Memory B cell (primary cell): Measurements from ENCODE around the gene PIM3.
"Not testable (repeated sequence)": the region's sequence is repeated elsewhere in the genome, so short reads cannot be mapped to it uniquely, and the experiment has no call there.

Experiments
- ATAC-seq: fragments of 150-1000 bp; cut with Tn5 transposase; 2 replicates; pipeline ENCODE4 v1.10.0; 2021; ENCODE audit warnings: low read depth, mild to moderate bottlenecking, moderate library complexity
- DNase-seq, 2 donors: peaks; one replicate each; pipeline ENCODE4 v3.0.0; 2022; ENCODE audit warnings: low spot score in 2 of 2
- H3K27ac Mint-ChIP-seq: one replicate; pipeline ENCODE4 v1.8.0; 2022; ENCODE audit warnings: mild to moderate bottlenecking, moderate library complexity, mixed read lengths
- H3K27me3 Mint-ChIP-seq: one replicate; pipeline ENCODE4 v1.8.0; 2022; ENCODE audit warnings: mixed read lengths
- H3K36me3 Mint-ChIP-seq: one replicate; pipeline ENCODE4 v1.8.0; 2022; ENCODE audit warnings: mild to moderate bottlenecking, mixed read lengths
- H3K4me1 Mint-ChIP-seq: one replicate; pipeline ENCODE4 v1.8.0; 2022; ENCODE audit warnings: mixed read lengths
- H3K4me3 Mint-ChIP-seq: one replicate; pipeline ENCODE4 v1.8.0; 2022; ENCODE audit warnings: mild to moderate bottlenecking, moderate library complexity, mixed read lengths
- H3K9me3 Mint-ChIP-seq: one replicate; pipeline ENCODE4 v1.8.0; 2022; ENCODE audit warnings: mixed read lengths

The PIM3 gene

DNA sequence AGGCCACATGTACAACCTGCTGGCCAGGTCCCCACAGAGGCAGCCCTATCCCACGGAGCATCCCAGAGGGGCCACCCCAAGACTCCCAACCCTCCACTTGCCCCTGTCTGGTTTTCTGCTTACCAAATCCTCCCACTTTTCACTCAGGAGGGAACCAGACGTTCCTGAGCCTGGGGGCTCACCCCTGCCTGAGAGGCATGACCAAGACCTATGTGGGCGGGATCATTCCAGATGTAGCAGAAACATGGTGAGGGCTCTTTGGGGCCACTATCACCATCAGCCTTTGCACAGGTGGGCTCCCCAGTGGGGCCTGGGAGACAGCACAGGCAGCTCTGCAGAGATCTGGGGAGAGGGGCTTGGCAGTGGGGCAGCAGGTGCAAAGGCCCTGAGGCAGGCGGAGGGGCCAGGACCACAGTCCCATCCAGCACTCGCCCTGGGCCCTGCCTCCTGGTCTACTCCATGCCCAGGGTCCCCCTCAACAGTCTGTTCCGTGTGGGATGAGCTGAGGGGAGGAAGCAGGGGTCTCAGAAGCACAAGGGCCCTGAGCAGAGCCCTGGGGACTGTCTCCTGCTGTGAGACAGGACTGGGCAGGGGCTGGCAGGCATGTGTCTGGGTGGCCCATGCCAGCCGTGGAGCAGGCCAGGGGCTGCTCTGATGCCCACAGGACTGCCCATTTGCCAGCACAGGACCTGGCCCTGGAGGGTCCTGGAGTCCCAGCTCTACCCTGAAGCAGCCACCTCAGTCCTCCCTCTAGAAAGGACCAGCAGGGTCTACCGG, 9.4 kb downstream of the PIM3 start:
- H3K4me1 Mint-ChIP-seq, result peaks cover 25% of the 10 kb centered on the region
- DNase-seq, result peak in 1 of 2 donors; percentile 22
- H3K9me3 Mint-ChIP-seq, result no peaks in the 10 kb centered on the region
- H3K4me3 Mint-ChIP-seq, result no peak overlapping the region
- H3K27ac Mint-ChIP-seq, result peak overlapping the region; percentile 90
- no peaks in the 10 kb centered on the region for H3K27me3 Mint-ChIP-seq
- H3K36me3 Mint-ChIP-seq, result no peaks in the 10 kb centered on the region
- no peak for ATAC-seq

DNA sequence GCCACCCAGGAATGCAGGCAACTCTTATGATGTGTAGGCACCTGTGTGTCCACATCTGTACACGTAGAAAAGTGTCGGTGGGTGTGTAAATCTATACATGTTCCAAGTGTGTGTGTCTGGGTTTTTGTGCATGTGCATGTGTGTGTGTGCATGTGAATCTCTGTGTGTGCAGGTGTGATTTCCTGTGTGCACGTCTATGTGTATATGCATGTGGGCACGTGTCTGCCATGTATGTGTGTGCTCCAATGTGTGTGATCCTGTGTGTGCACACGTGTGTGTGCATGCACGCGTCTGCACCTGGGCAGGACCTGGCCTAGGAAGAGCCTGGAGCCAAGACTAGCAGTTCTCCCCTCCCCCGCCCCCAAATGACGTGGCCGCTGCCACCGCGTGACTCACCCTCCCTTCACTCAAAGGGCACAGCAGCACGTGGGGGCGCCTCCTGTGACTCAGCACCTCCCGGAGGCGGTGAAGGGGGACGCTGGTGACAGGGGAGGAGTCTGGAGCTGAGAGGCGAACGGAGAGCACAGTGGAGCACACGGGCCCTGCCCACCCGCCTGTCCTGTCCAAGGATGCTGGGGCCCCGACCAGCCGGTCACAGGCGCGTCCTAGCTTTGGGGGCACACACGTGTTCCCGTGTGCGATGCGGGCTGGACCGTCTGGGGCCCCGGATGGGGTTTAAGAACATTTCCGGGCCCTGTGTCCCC, 10.1 kb downstream of the PIM3 start:
- Mint-ChIP-seq H3K36me3 (no peaks in the 10 kb centered on the region), H3K27ac (peak overlapping the region; percentile 90), H3K4me1 (peaks cover 31% of the 10 kb centered on the region), H3K27me3 (peaks cover 2% of the 10 kb centered on the region), H3K4me3 (peak overlapping the region; percentile 77), H3K9me3 (no peaks in the 10 kb centered on the region)
- ATAC-seq (peak; percentile 84), DNase-seq (peak; percentile 73 to 81)

- H3K4me1 Mint-ChIP-seq, result peaks cover 29% of the 10 kb centered on the region
- DNase-seq (peak in 1 of 2 donors; percentile 54), ATAC-seq (peak; percentile 15)
These were observed 10.9 kb downstream of the PIM3 start for GRCh38 chr22:49971232-49972162.

GRCh38 chr22:49972163-49973017, 11.8 kb downstream of the PIM3 start:
- Mint-ChIP-seq H3K27me3 (peaks cover 2% of the 10 kb centered on the region), H3K9me3 (no peaks in the 10 kb centered on the region), H3K4me3 (no peak overlapping the region), H3K27ac (no peak overlapping the region), H3K4me1 (peaks cover 27% of the 10 kb centered on the region), H3K36me3 (no peaks in the 10 kb centered on the region)
- ATAC-seq (no peak), DNase-seq (peak in 1 of 2 donors; percentile 28)

More at GRCh38 chr22:49971232-49972162, 10.9 kb downstream of the PIM3 start:
- Mint-ChIP-seq H3K4me3 (peak overlapping the region; percentile 77), H3K9me3 (no peaks in the 10 kb centered on the region), H3K36me3 (no peaks in the 10 kb centered on the region), H3K27me3 (peaks cover 2% of the 10 kb centered on the region), H3K27ac (peak overlapping the region; percentile 90)

DNA sequence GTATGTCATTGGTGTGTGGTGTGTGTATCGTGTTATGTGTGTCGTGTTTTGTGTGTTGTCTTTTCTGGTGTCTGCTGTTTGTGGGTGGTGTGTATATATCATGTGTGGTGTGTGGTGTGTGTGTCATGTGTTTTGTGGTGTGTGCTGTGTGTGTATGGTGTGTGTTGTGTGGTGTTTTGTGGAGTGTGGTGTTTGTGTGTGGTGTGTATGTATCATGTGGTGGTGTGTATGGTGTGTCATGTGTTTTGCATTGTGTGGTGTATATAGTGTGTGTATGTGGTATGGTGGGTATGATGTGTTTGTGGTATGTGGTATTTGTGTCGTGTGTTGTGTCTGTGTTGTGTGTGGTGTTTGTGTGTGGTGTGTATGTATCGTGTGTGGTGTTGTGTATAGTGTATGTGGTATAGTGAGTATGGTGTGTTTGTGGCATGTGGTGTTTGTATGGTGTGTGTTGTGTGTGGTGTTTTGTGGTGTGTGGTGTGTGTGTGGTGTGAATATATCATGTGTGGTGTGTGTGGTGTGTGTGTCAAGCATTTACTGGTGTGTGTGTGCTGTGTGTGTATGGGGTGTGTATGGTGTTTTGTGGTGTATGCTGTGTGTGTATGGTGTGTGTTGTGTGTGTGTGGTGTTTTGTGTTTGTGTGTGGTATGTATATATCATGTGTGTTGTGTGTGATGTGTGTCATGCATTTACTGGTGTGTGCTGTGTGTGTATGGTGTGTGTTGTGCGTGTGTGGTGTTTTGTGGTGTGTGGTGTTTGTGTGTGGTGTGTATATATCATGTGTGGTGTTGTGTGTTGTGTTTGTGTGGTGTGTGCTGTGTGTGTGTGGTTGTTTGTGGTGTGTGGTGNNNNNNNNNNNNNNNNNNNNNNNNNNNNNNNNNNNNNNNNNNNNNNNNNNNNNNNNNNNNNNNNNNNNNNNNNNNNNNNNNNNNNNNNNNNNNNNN, 12.7 kb downstream of the PIM3 start:
- H3K4me1 Mint-ChIP-seq, result peaks cover 22% of the 10 kb centered on the region
- no peak for ATAC-seq
- DNase-seq, result no peak
- no peak overlapping the region for H3K4me3 Mint-ChIP-seq
- no peak overlapping the region for H3K27ac Mint-ChIP-seq
- H3K9me3 Mint-ChIP-seq, result no peaks in the 10 kb centered on the region
- no peaks in the 10 kb centered on the region for H3K36me3 Mint-ChIP-seq
- H3K27me3 Mint-ChIP-seq, result peaks cover 2% of the 10 kb centered on the region

GRCh38 chr22:49975543-49976389, 15.2 kb downstream of the PIM3 start:
- ATAC-seq (peak; percentile 18), DNase-seq (peak in 1 of 2 donors; percentile 27)
- Mint-ChIP-seq H3K27ac (peak overlapping the region; percentile 93), H3K9me3 (peaks cover 6% of the 10 kb centered on the region), H3K4me1 (peaks cover 19% of the 10 kb centered on the region), H3K4me3 (no peak overlapping the region), H3K36me3 (peaks cover 7% of the 10 kb centered on the region), H3K27me3 (peaks cover 4% of the 10 kb centered on the region)

GRCh38 chr22:49976439-49977175, 16.0 kb downstream of the PIM3 start:
- DNase-seq (peak; percentile 21 to 55), ATAC-seq (peak; percentile 79)
- peak overlapping the region; percentile 1 for H3K4me3 Mint-ChIP-seq
- peaks cover 7% of the 10 kb centered on the region for H3K36me3 Mint-ChIP-seq
- H3K4me1 Mint-ChIP-seq, result peaks cover 15% of the 10 kb centered on the region
- peak overlapping the region; percentile 19 for H3K27ac Mint-ChIP-seq
- peaks cover 6% of the 10 kb centered on the region for H3K9me3 Mint-ChIP-seq
- peaks cover 4% of the 10 kb centered on the region for H3K27me3 Mint-ChIP-seq

- no peak for ATAC-seq
These were observed 17.0 kb downstream of the PIM3 start for GRCh38 chr22:49977578-49977977.

DNA sequence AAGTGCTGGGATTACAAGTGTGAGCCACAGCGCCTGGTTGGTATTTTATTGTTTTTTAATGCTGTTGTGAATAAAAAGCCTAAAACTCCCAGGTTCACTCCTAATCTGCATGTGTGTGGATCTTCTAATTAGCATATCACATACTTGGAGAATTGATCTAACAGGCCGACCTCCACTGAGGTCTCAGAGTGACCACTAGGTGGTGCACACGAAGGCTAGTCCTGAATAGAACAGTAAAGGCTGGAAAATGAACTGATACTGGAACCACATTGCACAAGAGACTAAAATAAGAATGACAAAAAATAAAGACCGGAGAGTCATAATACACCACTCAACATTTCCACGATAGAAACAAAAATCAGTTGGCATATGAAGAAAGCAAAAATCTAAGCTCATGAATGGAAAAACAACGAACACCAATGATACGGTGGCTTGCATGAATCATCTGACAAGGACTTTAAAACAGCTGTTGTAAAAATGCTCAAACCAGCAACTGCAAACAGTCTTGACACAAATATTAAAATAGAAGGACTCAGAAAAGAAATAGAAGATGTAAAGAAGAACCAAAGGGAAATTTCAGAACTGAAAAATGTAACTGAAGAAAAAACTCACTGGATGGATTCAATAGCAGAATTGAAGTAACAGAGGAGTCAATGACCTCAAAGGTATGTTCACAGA, 19.2 kb downstream of the PIM3 start:
- no peak for ATAC-seq
- no peak for DNase-seq
- no peak overlapping the region for H3K27ac Mint-ChIP-seq
- H3K4me1 Mint-ChIP-seq, result peaks cover 19% of the 10 kb centered on the region
- peaks cover 12% of the 10 kb centered on the region for H3K27me3 Mint-ChIP-seq
- peaks cover 6% of the 10 kb centered on the region for H3K9me3 Mint-ChIP-seq
- no peak overlapping the region for H3K4me3 Mint-ChIP-seq
- H3K36me3 Mint-ChIP-seq, result peaks cover 7% of the 10 kb centered on the region

More at GRCh38 chr22:49977578-49977977, 17.0 kb downstream of the PIM3 start:
- H3K9me3 Mint-ChIP-seq, result peaks cover 6% of the 10 kb centered on the region
- no peak overlapping the region for H3K4me3 Mint-ChIP-seq
- H3K27ac Mint-ChIP-seq, result no peak overlapping the region
- H3K4me1 Mint-ChIP-seq, result peaks cover 15% of the 10 kb centered on the region
- peaks cover 5% of the 10 kb centered on the region for H3K27me3 Mint-ChIP-seq
- no peak for DNase-seq
- peaks cover 7% of the 10 kb centered on the region for H3K36me3 Mint-ChIP-seq

DNA sequence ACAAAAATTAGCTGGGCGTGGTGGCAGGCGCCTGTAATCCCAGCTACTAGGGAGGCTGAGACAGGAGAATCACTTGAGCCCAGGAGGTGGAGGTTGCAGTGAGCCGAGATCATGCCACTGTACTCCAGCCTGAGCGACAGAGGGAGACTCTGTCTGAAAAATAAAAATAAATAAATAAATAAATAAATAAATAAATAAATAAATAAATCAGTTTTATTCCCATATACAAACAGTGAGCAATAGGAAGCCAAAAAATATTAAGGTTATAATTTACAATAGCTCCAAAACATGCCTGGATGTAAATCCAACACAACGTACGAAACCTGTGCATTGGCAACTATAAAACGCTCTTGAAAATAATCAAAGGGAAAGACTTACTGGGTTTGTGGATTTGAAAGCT, 21.2 kb downstream of the PIM3 start:
- not testable (repeated sequence) for H3K27ac Mint-ChIP-seq, DNase-seq, H3K4me3 Mint-ChIP-seq, ATAC-seq, H3K4me1 Mint-ChIP-seq
- peaks cover 11% of the 10 kb centered on the region for H3K36me3 Mint-ChIP-seq
- H3K27me3 Mint-ChIP-seq, result peaks cover 16% of the 10 kb centered on the region
- H3K9me3 Mint-ChIP-seq, result peaks cover 16% of the 10 kb centered on the region
